BLaER1 treated with 17β-estradiol and CSF1 and Interleukin-3, amounts not matched to agents 10 nM and 100 nM (cell line): ENCODE data around the gene CCDC38.

Experiments
- H3K27ac ChIP-seq, 11 experiments: shearing (Covaris generic); formaldehyde crosslinking; 2 replicates each; pipeline ENCODE4 v1.8.1; 2022
- H3K27me3 ChIP-seq, 11 experiments: shearing (Covaris generic); formaldehyde crosslinking; 2 replicates each; pipeline ENCODE4 v1.8.1; 2022
- H3K36me3 ChIP-seq, 11 experiments: shearing (Covaris generic); formaldehyde crosslinking; 2 replicates each; pipeline ENCODE4 v1.8.1; 2022
- H3K4me1 ChIP-seq, 10 experiments: shearing (Covaris generic); formaldehyde crosslinking; 2 replicates each; pipeline ENCODE4 v1.8.1; 2022
- H3K4me2 ChIP-seq, 11 experiments: shearing (Covaris generic); formaldehyde crosslinking; 2 replicates each; pipeline ENCODE4 v1.8.1; 2022
- H3K4me3 ChIP-seq, 10 experiments: shearing (Covaris generic); formaldehyde crosslinking; 2 replicates each; pipeline ENCODE4 v1.8.1; 2022
- H3K9ac ChIP-seq, 11 experiments: shearing (Covaris generic); formaldehyde crosslinking; 2 replicates each; pipeline ENCODE4 v1.8.1; 2022
- H3K9me3 ChIP-seq, 11 experiments: shearing (Covaris generic); formaldehyde crosslinking; replicated peaks in 1 of 11; 2 replicates each; pipeline ENCODE4 v1.8.1; 2022
- H4K20me1 ChIP-seq, 11 experiments: shearing (Covaris generic); formaldehyde crosslinking; 2 replicates each; pipeline ENCODE4 v1.8.1; 2022
- Cebpa-rat ChIP-seq, 11 experiments: shearing (Covaris generic); IDR thresholded peaks; 2 replicates each; pipeline ENCODE4 v1.8.1; 2022

CCDC38 gene

GRCh38 chr12:95942524-95943329, at the start of gene CCDC38:
CCDC38 (minus strand) TSS chr12:95942614; CDS start chr12:95936509, 6,105 bp downstream.
- Histone ChIP-seq H3K4me3 (peak within 1 kb of the TSS; percentile 69 to 85 (median 76)), H4K20me1 (no peaks in the 10 kb centered on the region), H3K36me3 (no peaks in the 10 kb centered on the region), H3K9me3 (no peaks in the 10 kb centered on the region), H3K9ac (peak within 1 kb of the TSS; percentile 84 to 90 (median 88)), H3K4me2 (peak within 1 kb of the TSS; percentile 75 to 99 (median 95)), H3K4me1 (peaks cover 4 to 16% (median 9%) of the 10 kb centered on the region in 10 experiments; a peak in 17 of 20 replicates), H3K27ac (peak within 1 kb of the TSS; percentile 81 to 92 (median 86)), H3K27me3 (no peaks in the 10 kb centered on the region)
- TF ChIP-seq Cebpa-rat (IDR thresholded peaks at IDR 0.05), result no peak

- peaks cover 0 to 27% (median 0%) of the 10 kb centered on the region in 11 experiments; a peak in 7 of 22 replicates for H3K36me3 ChIP-seq
- peak overlapping the region in 10 of 11 experiments; percentile 30 to 73 (median 52); a peak in 19 of 22 replicates for H3K4me2 ChIP-seq
- no peaks in the 10 kb centered on the region for H3K27me3 ChIP-seq
- no peak overlapping the region for H3K27ac ChIP-seq
- TF ChIP-seq Cebpa-rat (IDR thresholded peaks at IDR 0.05), result no peak
- H4K20me1 ChIP-seq, result no peaks in the 10 kb centered on the region
- no peak overlapping the region for H3K9ac ChIP-seq
- no peak overlapping the region for H3K4me3 ChIP-seq
- peaks cover 23 to 39% (median 28%) of the 10 kb centered on the region in 10 experiments for H3K4me1 ChIP-seq
- no peaks in the 10 kb centered on the region for H3K9me3 ChIP-seq
These were observed 47.7 kb upstream of the CCDC38 start for GRCh38 chr12:95990136-95990535.

GRCh38 chr12:95989504-95990123, 47.2 kb upstream of the CCDC38 start:
- Histone ChIP-seq H3K27ac (no peak overlapping the region), H3K36me3 (peaks cover 0 to 26% (median 0%) of the 10 kb centered on the region in 11 experiments; a peak in 6 of 22 replicates), H3K27me3 (no peaks in the 10 kb centered on the region), H3K4me2 (peak overlapping the region; percentile 30 to 73 (median 50)), H4K20me1 (no peaks in the 10 kb centered on the region), H3K4me3 (no peak overlapping the region), H3K4me1 (peaks cover 23 to 33% (median 24%) of the 10 kb centered on the region in 10 experiments), H3K9me3 (no peaks in the 10 kb centered on the region), H3K9ac (no peak overlapping the region)
- TF ChIP-seq Cebpa-rat (IDR thresholded peaks at IDR 0.05), result no peak

- Histone ChIP-seq H4K20me1 (no peaks in the 10 kb centered on the region), H3K4me2 (peak overlapping the region; percentile 30 to 73 (median 50)), H3K4me1 (peaks cover 16 to 26% (median 23%) of the 10 kb centered on the region in 10 experiments), H3K36me3 (peaks cover 0 to 25% (median 0%) of the 10 kb centered on the region in 11 experiments; a peak in 6 of 22 replicates), H3K27ac (no peak overlapping the region), H3K9me3 (no peaks in the 10 kb centered on the region), H3K4me3 (no peak overlapping the region), H3K9ac (no peak overlapping the region; a peak in 1 of 22 replicates), H3K27me3 (no peaks in the 10 kb centered on the region)
- no peak for TF ChIP-seq Cebpa-rat (IDR thresholded peaks at IDR 0.05)
These were observed 46.3 kb upstream of the CCDC38 start for GRCh38 chr12:95988506-95989275.

GRCh38 chr12:95986635-95987570, 44.5 kb upstream of the CCDC38 start:
- no peak overlapping the region for H3K4me2 ChIP-seq
- no peaks in the 10 kb centered on the region for H3K27me3 ChIP-seq
- no peak overlapping the region for H3K27ac ChIP-seq
- no peaks in the 10 kb centered on the region for H3K9me3 ChIP-seq
- no peaks in the 10 kb centered on the region for H4K20me1 ChIP-seq
- no peak overlapping the region for H3K9ac ChIP-seq
- H3K36me3 ChIP-seq, result peaks cover 0 to 24% (median 0%) of the 10 kb centered on the region in 11 experiments; a peak in 5 of 22 replicates
- no peak for TF ChIP-seq Cebpa-rat (IDR thresholded peaks at IDR 0.05)
- H3K4me3 ChIP-seq, result no peak overlapping the region
- H3K4me1 ChIP-seq, result peaks cover 16 to 26% (median 23%) of the 10 kb centered on the region in 10 experiments

- Histone ChIP-seq H3K36me3 (peaks cover 0 to 28% (median 0%) of the 10 kb centered on the region in 11 experiments; a peak in 4 of 22 replicates), H3K4me2 (no peak overlapping the region), H3K9ac (no peak overlapping the region), H4K20me1 (no peaks in the 10 kb centered on the region), H3K4me1 (peaks cover 11 to 18% (median 17%) of the 10 kb centered on the region in 10 experiments), H3K4me3 (no peak overlapping the region), H3K27me3 (no peaks in the 10 kb centered on the region), H3K9me3 (no peaks in the 10 kb centered on the region), H3K27ac (no peak overlapping the region)
- no peak for TF ChIP-seq Cebpa-rat (IDR thresholded peaks at IDR 0.05)
These were observed 42.3 kb upstream of the CCDC38 start for GRCh38 chr12:95984682-95985081.

- no peaks in the 10 kb centered on the region for H3K27me3 ChIP-seq
- no peak for TF ChIP-seq Cebpa-rat (IDR thresholded peaks at IDR 0.05)
- no peaks in the 10 kb centered on the region for H4K20me1 ChIP-seq
- peaks cover 0 to 36% (median 0%) of the 10 kb centered on the region in 11 experiments; a peak in 4 of 22 replicates for H3K36me3 ChIP-seq
- H3K4me1 ChIP-seq, result no peaks in the 10 kb centered on the region
- no peak overlapping the region for H3K4me3 ChIP-seq
- H3K4me2 ChIP-seq, result no peak overlapping the region
- no peak overlapping the region for H3K27ac ChIP-seq
- H3K9ac ChIP-seq, result no peak overlapping the region
- H3K9me3 ChIP-seq, result no peaks in the 10 kb centered on the region
These were observed 40.2 kb upstream of the CCDC38 start for GRCh38 chr12:95982602-95983001.

GRCh38 chr12:95980437-95980836, 38.0 kb upstream of the CCDC38 start:
- Histone ChIP-seq H4K20me1 (no peaks in the 10 kb centered on the region), H3K27ac (no peak overlapping the region), H3K27me3 (no peaks in the 10 kb centered on the region), H3K4me2 (no peak overlapping the region), H3K36me3 (peaks cover 0 to 53% (median 0%) of the 10 kb centered on the region in 11 experiments; a peak in 6 of 22 replicates), H3K9ac (no peak overlapping the region), H3K4me1 (no peaks in the 10 kb centered on the region), H3K4me3 (no peak overlapping the region), H3K9me3 (no peaks in the 10 kb centered on the region)
- no peak for TF ChIP-seq Cebpa-rat (IDR thresholded peaks at IDR 0.05)
